DMS153 (cell line): ENCODE results near the gene PHKA2.
"Not testable (repeated sequence)": the region's sequence is repeated elsewhere in the genome, so short reads cannot be mapped to it uniquely, and the experiment has no call there.

Experiments
- DNase-seq: peaks from one replicate; lab custom pipeline; 2025; lab: John Stamatoyannopoulos, UW

Gene PHKA2

GRCh38 chrX:18864390-18864920, 119.5 kb downstream of the PHKA2 start:
- no peak for DNase-seq

- DNase-seq, result no peak
Measured at GRCh38 chrX:18861511-18861910, 122.4 kb downstream of the PHKA2 start.

GRCh38 chrX:18856645-18856997, 127.3 kb downstream of the PHKA2 start:
- no peak for DNase-seq

- DNase-seq, result no peak
Measured at GRCh38 chrX:18855919-18856644, 127.8 kb downstream of the PHKA2 start.

DNA sequence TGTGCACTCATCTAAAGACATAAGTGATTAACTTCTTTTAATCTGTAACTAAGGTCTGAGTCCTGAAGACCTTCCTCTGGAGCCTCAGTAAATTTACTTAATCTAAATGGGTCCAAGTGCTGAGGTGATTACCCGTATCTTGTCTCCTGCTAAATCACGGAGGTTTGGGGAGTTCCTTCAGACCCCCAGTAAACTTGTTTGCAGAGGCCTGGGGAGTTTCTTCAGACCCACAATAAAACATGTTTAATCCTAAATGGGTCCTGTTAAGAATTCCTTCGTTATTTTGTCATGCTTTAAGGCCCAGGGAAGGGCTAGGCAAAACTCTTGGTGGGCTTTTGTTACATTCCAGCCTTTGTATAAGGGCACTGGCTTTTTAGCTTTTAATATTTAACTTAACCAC, 136.0 kb downstream of the PHKA2 start:
- DNase-seq, result not testable (repeated sequence)
